Measurements from ENCODE around the gene AXIN1.
A peak's percentile ranks its signal among the peaks of the same experiment; 100 is the strongest.
"Not testable (repeated sequence)": the region's sequence is repeated elsewhere in the genome, so short reads cannot be mapped to it uniquely, and the experiment has no call there.

The AXIN1 gene

DNA sequence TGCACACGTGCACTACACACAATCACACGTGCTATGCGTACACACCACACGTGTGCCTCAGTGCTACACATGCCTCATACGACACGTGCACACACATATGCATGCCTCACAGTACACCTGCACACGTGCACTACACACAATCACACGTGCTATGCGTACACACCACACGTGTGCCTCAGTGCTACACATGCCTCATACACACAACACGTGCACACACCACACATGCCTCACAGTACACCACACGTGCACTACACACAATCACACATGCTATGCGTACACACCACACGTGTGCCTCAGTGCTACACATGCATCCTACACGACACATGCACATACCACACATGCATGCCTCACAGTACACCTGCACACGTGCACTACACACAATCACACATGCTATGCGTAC is 85.0 kb downstream of the AXIN1 start:
- DNase-seq = not testable (repeated sequence)

DNA sequence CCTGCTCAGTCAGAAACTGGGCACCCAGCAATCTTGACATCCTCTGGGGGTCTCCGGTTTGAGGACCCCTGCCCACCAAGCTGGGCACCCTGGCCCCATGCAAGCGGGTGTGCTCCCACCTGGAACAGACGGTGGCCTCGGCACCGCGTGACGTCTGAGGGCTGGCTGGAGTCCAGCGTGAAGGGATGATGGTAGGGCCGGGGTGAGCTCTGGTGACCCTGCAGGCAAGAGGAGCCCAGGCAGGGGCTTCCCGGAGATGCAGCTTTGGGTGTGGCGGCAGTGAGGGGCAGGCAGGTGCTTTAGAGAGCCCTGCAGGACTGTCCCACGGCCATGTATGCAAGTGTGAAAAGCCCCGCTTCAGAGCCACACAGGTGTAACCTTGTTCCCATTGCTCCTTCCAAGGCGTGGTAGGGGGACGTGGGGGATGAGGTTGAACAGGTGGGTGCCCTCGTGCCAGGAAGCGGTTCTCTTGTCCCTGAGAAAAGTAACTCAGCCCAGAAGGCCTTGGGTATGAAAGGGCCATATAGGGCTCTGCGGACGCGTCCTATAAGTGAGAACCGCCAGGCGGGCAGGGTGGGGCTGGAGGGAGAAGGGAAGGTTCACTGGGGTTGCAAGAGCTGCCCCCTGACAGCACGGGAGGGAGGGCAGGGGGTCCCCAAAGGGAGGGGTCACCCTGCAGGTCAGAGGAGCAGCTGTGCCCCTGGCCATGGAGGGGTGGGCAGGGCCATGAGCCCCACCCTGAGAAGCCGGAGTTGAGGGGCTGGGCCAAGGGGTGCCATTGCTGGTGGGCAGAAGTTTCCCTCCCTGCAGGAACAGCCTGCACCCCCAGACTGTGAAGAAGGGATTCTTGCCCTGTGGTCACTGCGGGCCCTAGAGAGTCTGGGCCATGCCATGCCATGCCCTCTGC is 86.0 kb downstream of the AXIN1 start:
- DNase-seq = no peak

DNA sequence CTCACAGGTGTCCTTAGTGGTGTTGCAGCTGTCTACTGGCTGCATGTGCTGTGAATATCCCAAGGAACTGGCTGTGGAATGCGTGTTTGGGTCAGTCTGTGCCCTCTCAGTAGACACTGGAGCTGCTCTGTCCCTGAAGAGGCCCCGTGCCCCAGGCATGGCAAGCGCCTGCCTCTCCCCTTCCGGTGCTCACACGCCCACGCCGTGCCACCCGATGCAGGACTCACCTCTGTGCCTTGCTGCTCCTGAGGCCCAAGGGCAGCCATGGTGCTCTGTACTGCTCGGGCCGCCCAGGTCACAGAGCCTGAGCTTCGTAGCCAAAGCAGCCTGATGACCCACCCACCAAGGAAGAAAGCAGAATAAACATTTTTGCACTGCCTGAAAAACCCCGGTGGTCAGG is 86.8 kb downstream of the AXIN1 start:
- no peak for DNase-seq

DNA sequence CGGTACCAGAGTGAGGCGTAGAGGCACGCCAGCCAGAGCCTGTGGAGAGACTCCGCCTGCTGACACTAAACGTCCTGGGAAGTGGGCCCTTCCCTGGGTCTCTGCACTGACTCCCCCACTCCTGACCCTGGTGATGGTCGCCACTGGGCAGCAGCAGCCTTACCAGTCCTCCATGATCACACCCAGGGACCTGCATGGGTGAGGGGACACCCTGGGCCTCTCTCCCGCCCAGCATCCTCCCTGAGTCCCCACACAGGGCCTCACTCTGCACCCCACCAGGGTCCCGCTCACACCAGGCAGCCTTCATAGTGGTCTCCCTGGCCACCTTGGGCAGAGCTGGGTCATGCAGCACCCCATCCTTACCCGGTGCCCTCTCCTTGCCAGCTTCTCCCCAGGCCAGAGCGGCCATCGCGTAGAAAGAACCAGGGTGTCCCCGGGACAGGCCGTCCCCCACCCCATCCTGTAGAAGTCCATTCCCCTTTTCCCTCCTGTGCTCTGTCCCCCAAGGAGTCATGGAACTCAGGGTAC is 87.5 kb downstream of the AXIN1 start:
- no peak for DNase-seq

DNA sequence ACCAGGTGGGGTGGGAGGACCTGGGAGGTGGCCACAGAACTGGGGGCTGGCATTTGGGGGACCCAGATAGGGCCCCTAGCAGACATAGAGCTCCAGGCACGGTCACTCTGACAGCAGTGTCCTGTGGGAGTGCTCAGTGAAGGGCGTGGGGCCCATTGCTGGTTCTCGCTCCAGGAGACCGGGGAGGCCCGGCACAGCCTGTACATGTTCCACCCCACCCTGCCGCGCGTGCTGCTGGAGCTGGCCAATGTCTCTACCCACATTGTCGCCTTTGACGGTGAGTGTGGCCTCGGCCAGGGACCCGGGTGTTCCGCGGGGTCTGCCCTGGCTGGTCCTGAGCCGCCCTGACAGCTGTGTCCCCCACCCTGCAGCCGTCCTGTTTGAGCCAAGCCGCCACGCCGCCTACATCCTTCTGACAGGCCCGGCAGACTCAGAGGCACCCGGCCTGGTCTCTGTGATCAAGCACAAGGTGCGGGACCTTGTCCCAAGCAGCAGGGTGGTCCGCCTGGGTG is 88.0 kb downstream of the AXIN1 start:
- DNase-seq = no peak

DNA sequence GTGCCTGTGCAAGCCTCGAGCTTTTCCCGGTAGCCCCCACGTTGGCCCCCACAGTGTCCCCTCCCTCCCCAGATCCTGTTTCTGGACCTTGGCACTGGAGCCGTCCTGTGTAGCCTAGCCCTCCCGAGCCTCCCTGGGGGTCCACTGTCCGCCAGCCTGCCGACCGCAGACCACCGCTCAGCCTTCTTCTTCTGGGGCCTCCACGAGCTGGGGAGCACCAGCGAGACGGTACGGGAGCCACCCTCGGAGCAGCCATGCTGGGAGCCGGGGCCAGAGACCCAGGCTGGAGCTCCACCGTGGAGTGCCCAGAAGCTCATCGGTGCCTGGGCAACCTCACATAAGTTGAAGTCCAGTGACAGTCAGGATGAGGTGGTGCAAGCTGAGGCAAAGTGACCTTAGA is 88.6 kb downstream of the AXIN1 start:
- no peak for DNase-seq

DNA sequence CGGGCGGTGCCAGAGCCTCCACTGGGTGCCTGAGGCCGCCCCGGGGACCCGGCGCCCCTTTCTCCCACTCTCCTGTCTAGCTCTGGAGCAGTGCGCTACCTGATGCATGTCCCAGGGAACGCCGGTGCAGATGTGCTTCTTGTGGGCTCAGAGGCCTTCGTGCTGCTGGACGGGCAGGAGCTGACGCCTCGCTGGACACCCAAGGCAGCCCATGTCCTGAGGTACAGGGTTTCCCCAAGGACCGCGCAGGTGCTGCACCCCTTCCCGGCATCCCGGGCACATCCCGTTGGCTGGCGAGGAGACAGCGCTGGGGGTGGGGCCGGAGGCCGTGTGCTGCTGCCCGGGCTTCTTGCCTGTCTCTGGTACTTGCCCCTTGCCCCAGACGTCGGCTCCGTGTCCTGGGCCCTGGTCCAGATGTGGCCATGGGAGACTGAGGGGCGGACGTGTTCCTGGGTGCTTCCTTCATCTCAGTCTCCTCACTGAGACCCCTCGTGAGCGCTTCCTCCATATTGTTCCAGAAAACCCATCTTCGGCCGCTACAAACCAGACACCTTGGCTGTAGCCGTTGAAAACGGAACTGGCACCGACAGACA is 89.2 kb downstream of the AXIN1 start:
- no peak for DNase-seq

DNA sequence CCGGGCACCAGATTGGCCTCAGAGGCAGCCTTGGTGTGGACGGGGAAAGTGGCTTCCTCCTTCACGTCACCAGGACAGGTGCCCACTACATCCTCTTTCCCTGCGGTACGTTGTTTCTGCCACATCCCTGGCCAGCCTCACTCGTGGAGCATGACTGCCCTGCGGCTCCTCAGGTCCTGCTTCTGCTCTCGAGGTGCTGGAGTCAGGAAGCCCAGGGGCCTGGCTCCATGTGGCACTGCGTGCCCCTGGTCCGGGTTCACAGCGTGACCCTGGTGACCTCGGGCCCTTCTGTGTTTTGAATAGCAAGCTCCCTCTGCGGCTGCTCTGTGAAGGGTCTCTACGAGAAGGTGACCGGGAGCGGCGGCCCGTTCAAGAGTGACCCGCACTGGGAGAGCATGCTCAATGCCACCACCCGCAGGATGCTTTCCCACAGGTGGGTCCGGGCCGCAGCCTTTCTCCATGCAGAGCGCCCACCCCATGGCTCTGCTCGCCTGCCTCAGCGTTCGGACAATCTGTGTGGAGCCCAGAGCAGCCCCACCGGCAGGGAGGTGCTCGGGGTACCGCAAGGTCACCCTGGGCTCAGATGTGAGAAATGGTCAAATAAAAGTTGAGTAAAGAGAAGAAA is 90.3 kb downstream of the AXIN1 start:
- DNase-seq = no peak

DNA sequence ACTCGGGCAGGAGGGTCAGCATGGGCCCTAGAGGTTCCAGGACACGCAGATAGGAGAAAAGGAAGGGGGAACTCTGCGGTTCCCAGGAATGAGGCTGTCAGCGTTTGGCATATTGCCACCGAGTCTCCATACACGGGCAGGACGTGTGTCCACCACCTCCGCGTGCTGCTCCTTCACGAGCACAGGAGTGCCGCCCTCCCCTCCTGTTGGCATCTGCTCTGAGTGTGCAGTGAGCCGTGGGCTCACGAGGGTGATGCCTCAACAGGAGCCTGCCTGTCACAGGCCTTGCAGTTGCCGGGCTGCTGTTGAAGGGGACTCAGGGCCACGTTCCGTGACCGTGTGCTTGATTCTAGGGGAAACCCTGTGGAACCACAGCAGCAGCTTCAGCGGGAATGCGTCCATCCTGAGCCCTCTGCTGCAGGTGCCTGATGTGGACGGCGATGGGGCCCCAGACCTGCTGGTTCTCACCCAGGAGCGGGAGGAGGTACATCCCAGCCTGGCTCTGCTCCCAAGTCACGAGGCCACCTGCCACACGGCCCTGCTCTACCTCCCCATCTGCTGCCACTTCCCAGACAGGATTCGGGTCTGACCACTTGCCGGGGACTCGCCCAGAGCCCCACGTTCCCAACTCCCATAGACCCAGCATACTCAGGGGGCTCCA is 91.4 kb downstream of the AXIN1 start:
- DNase-seq = peak in 1 of 51 donors; percentile 38

DNA sequence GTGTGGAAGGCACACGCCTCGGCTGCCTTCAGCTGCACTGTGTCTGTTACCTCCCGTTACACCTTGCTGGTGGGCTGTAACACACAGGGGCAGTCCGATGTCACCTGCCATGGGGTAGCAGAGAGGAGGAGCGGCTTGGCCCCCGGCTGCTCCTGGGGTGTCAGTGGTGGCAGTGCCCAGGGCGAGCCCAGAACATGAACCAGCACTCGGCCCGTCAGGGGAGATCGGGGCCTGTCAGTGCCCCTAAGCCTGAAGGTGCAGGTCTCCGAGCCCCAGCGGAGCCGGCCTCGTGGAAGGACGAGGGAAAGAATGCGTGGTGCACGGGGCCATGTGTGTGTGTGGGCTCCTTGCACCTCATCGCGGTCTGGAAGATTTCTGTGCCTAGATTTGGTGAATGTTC is 92.2 kb downstream of the AXIN1 start:
- DNase-seq = no peak

DNA sequence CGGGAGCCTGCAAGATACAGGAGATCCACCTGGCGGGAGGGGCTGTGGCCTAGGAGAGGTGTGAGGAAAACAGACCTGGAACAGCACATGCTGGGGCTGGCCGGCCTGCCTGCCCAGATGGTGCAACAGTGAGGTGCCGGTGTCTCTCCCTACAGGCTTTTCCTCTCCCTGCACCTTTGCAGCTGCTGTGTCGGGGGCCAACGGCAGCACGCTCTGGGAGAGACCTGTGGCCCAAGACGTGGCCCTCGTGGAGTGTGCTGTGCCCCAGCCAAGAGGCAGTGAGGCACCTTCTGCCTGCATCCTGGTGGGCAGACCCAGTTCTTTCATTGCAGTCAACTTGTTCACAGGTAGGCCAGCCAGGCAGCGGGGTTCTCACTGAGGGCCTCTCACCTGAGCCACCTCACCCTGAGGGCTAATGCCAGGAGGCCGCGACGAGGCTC is 92.7 kb downstream of the AXIN1 start:
- DNase-seq = no peak

DNA sequence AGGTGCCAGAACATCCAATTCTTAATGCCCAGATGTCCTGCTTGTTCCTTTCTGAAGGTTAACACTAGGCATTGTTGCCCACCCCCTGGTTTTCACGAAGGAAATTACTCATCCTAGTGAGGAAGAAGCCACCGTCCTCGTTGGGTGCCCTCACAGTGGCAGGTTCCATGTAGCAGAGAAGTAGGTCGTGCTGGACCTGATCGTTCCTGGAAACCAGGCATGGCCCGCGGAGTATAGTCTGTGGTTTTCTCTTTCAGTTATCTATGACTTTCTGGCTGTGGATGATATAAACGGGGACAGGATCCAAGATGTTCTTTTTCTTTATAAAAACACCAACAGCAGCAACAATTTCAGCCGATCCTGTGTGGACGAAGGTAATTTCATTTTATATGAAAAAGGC is 93.3 kb downstream of the AXIN1 start:
- DNase-seq = no peak

DNA sequence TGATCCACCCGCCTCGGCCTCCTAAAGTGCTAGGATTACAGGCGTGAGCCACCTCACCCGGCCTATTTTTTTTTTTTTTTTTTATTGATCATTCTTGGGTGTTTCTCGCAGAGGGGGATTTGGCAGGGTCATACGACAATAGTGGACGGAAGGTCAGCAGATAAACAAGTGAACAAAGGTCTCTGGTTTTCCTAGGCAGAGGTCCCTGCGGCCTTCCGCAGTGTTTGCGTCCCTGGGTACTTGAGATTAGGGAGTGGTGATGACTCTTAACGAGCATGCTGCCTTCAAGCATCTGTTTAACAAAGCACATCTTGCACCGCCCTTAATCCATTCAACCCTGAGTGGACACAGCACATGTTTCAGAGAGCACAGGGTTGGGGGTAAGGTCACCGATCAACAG is 94.4 kb downstream of the AXIN1 start:
- not testable (repeated sequence) for DNase-seq

DNA sequence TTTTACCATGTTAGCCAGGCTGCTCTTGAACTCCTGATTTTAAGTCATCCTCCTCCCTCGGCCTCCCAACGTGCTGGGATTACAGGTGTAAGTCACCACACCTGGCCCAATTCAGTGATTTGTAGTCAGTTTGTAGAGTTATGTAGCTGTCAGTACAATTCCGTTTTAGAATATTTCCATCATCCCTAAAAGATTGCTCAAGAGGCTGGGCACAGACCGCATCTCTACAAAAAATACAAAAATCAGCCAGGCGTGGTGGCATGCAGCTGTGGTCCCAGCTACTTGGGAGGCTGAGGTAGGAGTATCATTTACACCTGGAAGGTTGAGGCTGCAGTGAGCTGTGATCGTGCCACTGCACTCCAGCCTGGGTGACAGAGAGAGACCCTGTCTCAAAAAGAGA is 97.3 kb downstream of the AXIN1 start:
- DNase-seq = no peak

DNA sequence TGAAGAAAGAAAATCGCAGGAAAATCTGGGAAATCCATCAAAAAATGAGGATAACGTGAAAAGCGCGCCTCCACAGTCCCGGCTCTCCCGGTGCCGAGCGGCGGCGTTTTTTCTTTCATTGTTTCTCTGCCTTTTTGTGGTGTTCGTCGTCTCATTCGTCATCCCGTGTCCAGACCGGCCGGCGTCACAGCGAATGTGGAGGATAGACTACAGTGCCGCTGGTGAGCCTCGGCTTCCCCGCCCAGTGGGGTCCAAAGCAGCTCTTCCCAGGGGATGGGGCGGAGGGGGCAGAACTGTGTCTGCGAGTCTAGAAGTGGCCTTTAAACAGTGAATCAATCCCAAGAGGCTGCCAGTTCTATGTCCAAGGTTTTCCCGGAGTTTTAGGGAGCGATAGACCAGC is 98.1 kb downstream of the AXIN1 start:
- no peak for DNase-seq

DNA sequence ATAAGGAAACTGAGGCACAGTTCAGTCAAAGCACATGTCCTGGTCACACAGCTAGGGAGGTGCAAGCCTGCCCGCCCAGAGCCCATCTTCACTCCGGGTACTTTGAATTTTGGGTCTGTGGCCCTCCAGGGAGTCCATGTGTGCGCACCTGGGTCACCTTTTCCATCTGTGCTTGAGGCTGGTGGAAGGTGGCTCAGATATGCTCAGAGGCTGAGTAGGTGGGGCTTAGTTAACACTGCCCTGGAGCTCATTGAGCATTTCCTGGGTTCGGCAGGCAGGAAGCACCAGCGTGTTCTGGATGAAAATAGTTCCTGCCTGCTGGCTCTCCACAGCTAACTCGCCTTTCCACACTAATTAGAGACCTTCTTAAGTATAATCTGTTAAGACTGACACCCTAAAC is 98.7 kb downstream of the AXIN1 start:
- no peak for DNase-seq

DNA sequence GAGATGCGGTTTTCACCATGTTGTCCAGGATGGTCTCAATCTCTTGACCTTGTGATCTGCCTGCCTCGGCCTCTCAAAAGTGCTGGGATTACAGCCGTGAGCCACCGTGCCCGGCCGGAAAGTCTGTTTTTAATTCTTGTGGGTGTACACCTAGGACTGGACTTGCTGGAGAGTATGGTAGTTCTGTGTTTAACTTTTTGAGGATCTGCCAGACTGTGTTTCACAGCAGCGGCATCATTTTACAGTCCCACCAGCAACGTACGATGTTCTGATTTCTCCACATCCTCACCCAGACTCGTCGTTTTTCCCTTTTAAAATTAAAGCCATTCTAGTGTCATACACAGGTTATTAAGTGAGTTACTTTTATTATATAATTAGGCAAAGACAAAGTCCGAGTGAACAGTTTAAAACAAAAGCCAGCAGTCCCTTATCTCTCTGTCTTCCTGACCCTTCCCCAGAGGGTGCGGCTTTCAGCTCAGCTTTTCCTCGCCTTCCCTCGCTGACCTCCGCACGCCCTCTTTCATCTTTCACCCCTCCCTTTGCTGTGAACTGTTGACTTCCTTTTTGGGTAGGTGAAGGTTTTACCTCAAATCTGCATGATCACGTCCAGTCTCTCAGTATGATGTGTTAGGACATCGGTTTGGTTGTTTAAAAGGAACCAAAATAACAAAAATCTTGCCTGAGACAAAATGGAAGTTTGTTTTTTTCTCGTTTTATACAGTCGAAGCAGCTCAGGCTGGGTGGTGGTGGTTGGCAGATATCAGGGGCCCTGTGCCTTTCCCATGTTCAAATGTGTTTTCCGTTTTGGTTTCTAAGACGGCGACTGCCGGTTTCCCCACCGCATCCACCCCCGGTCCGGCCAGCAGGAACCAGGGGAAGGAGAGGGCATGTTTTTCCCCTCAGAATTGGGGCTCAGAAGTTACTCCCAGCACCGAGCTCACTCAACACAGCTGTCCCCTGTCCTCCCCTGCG is 99.9 kb downstream of the AXIN1 start:
- no peak for DNase-seq

DNA sequence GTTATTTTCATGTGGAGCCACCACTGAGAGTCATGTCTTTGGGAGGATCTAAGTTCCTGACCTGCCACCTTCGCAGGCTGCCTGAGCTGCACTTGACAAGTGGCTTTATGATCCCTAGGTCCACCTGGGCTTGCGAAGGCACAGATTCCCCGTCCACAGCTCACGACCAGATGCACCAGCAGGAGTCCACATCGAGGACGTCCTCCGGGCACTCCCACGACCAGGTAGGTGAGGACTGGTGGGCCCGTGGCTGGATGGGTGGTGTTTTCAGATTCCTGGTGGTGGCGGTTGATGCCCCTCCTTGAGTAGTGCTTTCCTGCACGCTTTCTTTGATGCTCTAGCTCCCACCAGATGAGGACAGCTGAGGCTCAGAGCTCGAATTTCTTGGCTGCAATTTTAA is 103.1 kb downstream of the AXIN1 start:
- DNase-seq = no peak

DNA sequence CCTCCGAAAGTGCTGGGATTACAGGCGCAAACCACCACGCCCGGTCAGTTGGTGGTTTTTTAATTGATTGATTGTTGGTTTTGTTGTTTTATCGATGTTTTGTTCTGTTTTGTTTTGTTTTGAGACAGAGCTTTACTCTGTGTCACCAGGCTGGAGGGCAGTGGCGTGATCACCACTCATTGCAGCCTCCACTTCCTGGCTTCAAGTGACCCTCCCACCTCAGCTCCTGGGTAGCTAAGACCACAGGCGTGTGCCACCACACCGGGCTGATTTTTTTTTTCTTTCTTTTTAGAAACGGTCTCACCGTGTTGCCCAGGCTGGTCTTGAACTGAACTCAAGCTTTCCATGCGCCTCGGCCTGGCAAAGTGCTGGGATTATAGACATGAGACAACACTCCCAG is 105.5 kb downstream of the AXIN1 start:
- no peak for DNase-seq

DNA sequence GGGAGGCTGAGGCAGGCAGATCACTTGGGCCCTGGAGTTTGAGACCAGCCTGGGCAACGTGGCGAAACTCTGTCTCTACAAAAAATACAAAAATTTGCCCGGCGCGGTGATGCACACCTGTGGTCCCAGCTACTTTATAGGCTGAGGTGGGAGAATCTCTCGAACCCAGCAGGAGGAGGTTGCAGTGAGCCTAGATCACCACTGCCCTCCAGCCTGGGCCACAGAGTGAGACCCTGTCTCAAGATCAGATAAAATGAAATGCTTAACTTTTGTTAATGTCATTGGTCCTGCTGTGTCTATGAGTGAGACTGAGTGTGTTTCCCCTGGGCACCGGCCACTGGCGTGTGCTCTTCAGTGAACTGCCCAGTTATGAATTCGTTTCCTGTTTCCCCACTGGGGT is 107.4 kb downstream of the AXIN1 start:
- no peak for DNase-seq

DNA sequence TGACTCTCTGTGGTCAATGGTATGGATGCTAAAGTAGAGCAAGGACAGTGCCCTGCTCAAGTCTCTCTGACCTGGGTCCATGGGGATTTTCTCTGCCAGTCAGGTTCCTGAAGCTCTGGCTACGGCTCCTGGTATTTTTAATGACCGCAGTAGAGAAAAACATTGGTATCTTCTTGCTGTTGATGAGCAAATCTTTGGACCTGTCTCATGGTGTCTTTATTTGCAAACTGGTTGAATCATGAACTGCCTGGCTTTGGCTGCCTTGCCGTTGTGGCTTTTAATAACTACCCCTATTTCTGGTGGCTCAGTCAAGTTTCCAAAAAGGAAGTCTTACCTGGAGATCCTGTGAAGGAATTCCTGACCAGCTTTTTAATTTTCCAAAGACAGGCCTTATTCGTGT is 109.2 kb downstream of the AXIN1 start:
- DNase-seq = no peak
